ENCODE results near the gene SLC35A1.
A peak's percentile ranks its signal among the peaks of the same experiment; 100 is the strongest.
"Not testable (repeated sequence)": the region's sequence is repeated elsewhere in the genome, so short reads cannot be mapped to it uniquely, and the experiment has no call there.

The SLC35A1 gene, protein sequence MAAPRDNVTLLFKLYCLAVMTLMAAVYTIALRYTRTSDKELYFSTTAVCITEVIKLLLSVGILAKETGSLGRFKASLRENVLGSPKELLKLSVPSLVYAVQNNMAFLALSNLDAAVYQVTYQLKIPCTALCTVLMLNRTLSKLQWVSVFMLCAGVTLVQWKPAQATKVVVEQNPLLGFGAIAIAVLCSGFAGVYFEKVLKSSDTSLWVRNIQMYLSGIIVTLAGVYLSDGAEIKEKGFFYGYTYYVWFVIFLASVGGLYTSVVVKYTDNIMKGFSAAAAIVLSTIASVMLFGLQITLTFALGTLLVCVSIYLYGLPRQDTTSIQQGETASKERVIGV

DNA sequence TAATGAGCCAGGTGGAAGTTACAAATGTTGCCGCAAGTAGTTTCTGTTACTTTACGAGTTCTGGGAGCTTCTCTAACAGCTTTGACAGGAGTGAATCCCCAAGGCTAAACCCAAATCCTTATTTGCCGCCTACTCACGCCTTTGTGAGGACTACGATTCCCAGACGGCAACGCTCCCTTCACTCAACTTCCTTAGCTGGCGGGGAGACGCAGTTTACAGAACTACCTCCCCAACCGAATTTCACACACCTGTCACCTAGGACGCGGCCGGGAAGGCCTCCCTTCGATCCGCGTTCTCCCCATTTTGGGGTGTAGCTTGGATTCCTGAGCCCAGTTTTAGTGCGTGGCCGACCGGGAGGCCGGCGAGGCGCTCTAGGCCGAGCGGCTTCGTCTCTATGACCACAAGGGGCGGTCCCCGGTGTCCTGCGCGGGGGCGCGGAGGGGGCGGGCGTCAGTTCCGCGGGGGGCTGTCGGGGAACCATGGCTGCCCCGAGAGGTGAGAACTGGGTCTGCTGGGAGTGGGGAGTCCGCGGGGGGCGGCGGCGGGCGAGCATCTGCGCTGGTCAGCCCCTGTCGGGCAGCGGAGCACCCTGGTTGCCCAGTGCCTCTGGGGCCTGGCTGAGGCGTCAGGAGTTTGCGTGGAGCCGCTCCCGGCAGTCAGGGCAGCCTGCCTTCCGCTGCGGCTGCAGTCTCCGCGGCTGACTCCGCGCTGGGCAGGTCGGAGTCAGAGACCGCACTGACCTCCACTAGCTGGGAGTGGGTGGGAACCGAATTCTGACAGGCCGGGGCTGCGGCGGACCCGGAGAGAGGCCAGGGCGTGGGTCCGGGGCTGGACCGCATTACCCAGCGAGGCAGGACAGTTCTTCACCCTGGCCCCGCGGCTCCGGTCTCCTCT lies at the start of gene SLC35A1:
Gene SLC35A1, plus strand, starts transcription at position 450 of the 894 bp plus-strand sequence. Its CDS starts 30 bp downstream, at position 480.
- DNase-seq (ENCODE audit: low spot score): peak; percentile 95

DNA sequence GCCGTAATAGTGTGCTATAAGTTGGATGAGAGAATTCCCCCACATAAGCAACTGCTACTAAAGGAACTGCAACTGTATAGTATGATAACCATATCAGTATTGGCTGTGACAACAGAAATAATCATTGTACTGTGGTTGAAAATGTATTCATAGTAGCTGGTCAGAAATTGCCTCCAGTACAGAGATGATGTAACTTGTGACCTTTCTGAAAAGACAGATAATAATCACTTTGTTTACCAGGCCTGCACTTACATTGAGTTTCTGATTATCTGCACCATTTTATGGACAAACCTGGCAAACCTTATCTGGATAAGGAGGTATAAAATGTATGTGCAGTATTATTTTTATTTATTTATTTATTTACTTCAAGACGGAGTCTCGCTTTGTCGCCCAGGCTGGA lies 46.0 kb upstream of the SLC35A1 start:
- DNase-seq (ENCODE audit: low spot score): no peak

DNA sequence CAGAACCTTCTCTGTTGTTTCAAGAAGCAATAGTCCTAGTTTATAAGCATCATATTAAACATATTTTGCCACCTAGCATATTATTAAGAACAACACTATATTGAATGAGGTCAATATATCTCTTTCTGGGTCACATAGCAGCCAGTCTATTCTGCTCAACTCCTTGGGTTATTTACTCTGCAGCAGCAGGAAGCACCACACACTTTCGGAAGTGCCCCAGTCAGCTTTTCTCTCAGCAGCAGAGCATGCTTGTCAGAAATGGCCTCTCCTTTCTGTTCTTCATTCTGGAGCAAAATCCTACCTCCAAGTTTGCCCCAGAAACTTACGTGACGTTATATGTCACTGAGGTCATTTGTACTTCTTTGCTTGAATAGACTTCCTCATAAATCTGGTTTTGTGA lies 42.3 kb upstream of the SLC35A1 start:
- no peak for DNase-seq (ENCODE audit: low spot score)

DNA sequence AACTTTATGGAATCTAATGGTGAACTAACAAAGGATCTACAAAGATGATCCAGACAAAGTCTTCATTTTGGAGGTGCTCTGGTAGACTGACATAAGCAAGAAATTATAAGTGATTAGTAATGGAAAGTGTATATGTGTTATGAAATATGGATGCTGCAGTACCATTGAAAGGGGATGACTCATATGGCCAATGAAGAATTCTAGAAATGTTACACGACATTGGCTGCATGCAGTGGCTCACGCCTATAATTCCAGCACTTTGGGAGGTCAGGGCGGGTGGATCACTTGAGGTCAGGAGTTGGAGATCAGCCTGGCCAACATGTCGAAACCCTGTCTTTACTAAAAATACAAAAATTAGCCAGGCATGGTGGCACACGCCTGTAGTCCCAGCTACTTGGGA lies 41.5 kb upstream of the SLC35A1 start:
- DNase-seq (ENCODE audit: low spot score): no peak

DNA sequence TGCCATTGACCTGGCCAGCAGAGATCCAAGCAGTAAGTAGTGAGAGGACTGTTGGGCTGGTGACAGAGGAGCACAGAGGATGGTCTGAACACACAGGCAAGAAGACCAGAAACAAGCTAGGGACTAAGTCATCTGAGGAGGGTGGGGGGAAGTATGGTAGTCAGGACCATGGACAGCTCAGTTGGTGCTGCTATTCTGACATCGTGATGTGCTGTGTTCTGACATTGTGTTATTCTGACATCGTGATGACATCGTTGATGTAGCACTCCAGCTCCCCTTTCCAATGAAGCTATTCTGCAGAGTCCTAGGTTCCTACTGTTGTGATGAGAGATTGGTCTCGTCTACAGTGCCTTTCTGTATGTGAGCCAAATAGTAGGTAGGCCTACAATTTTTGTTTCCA lies 36.3 kb upstream of the SLC35A1 start:
- peak; percentile 12 for DNase-seq (ENCODE audit: low spot score)

DNA sequence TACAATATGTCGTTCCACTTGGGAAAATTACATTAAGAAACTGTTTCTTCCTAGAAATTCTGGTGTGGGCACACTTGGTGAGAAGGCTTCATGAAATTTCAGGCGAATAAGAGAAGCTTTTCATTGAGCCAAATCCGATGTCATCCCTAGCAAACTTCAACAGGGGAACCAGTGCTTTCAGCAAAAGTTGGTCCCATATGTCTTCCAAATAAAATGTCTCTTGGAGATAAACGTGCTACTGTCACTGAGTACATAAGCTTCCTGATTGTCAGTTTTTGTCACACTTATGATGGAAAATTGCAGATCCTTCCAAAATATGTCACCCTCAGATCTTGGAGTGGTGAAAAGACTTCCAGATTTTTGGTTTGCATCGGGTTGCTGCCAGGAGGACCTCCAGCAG lies 31.1 kb upstream of the SLC35A1 start:
- DNase-seq (ENCODE audit: low spot score): no peak

DNA sequence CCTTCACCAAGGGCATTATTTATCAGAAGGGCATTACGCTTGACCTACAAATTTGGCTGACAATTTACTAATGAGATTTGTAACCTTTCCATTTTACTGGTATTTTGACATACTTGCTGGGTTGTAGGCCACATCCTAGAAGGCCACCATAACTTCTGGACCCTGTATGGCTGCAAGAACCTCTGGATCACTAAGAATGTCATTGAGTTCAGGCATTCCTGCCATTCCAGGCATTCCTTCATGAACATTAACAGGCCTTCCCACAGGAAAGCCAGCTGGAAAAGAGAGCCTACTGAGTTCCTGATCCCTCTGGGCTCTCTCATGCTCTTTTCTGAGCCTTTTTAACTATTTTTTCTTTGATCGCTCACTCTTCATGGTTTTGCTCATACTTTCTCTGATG lies 28.4 kb upstream of the SLC35A1 start:
- DNase-seq (ENCODE audit: low spot score): no peak

DNA sequence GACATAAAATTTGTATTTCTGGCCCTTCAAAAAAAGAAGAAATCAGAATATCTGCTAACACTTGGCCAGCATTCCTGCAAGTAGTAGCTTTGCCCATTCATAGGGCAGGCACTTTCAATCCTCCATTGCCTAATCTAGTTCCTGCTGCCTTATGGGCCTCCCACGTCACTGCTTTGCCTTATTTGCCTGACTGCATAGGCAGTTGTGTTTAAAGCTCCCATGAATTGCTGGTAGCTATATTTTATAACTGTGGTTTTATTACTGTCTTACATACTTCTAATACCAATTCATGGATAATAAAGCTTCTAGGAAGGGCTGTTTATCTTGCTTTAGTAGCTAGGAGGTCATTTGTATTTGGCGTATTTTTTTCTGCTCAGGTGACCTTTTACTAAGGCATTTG lies 7.7 kb upstream of the SLC35A1 start:
- DNase-seq (ENCODE audit: low spot score): no peak

DNA sequence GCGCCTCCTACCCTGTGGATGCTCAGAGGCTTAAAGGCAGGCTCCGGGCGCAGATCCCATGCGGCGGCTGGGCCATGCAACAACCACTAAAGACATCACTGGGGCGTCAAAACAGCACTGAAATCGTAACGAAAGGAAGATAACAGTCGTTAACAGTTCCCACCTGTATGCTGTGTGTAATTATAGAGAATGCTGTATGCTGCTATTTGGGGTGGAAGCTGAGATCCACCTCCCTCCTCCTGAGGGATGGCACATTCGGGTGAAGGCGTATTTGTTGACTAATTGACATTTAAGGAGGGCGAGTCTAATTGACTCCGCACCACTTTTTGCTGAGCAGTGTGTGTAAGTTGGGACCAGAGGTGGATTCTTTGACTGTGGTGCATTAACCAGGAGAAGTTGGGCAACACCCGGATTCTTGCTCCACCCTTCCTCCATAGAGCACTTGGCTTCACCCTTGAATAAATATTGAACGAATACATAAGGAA lies 687 bp downstream of the SLC35A1 start:
- peak; percentile 86 for DNase-seq (ENCODE audit: low spot score)

DNA sequence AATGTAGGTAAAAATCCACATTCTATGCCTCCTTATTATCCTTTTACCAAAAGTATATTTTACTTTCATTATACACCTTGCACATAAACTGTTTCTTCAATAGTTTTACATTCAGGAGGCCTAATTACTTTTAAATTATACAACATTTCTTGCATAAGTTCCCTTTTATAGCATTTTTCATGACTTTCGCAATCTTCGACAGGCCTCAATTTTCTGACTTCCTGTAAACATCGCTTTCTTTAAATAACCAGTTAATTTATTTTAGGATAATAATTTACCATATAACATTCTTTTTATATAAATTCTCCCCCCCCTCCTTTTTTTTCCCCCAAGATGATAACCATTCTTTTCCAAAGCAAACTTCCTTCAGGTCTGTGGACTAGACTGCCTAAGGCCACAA lies 9.2 kb downstream of the SLC35A1 start:
- no peak for DNase-seq (ENCODE audit: low spot score)

DNA sequence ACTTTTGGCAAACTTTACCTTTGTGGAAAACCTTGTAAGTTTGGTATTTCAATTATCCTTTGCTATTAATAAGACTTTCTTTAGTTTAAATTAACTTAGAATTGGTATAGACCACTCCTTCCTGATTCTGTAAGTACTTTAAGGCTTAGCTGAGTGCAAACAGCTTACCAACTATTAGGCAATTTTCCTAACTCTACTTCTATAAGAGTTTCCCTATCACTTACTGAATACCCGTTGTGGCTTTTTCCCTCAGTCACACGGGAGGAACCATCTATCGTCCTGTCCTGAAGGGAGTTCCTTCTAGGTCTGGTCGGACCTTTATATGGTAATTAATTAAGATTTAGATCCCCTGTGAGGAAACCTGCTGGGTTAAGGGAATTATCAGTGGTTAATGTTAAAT lies 9.6 kb downstream of the SLC35A1 start:
- no peak for DNase-seq (ENCODE audit: low spot score)

DNA sequence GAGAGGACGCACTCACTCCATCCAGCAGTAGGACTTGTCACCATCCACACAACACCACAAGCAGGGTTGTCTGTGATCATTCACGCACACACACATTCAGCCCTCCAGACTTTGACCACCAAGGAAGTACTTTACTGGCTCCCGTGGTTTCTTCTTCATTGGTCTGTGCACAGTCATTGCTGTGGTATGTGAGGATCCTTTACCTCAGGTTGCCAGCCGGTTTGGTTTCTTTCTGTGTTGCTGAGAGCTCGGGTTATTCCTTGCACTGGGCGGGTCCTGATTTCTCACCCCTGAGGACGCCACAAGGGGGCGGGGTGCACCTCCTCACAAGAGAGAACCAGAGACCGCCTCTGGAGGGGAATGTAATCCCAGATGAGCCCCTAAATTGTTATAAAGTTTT lies 11.2 kb downstream of the SLC35A1 start:
- peak; percentile 54 for DNase-seq (ENCODE audit: low spot score)

DNA sequence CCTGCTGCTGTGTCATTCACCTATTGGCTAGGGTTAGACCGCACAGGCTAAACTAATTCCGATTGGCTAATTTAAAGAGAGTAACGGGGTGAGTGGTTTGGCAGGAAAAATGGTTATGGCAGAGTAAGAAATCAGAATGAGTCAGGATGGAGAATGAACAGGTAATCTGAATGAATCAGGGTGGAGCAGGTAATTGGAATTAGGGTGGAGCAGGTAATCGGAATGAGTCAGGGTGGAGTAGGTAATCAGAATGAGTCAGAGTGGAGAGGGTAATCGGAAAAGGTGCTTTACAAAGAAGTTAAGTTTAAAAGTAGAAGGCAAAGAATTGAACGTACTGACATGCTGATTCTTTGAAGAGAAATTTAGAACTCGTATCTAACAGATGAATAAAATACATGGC lies 11.7 kb downstream of the SLC35A1 start:
- no peak for DNase-seq (ENCODE audit: low spot score)

DNA sequence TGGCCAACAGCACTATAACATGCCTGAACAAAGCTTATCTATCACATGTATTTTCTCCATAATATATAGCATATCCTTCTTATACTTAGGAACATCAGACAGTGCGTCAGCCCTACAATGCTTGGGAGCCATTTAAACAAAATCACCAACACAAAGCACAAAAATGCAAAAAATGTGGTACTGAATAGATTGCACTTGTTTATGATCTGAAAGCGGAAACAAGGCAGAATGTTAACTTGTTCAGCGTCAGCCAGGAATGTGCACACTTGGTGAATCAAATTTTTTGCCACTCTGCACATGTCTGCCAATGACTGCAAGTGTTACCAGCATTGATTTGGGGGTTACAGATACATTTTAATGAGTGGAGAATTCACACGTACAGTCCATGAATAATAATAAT lies 14.8 kb downstream of the SLC35A1 start:
- DNase-seq (ENCODE audit: low spot score): no peak

DNA sequence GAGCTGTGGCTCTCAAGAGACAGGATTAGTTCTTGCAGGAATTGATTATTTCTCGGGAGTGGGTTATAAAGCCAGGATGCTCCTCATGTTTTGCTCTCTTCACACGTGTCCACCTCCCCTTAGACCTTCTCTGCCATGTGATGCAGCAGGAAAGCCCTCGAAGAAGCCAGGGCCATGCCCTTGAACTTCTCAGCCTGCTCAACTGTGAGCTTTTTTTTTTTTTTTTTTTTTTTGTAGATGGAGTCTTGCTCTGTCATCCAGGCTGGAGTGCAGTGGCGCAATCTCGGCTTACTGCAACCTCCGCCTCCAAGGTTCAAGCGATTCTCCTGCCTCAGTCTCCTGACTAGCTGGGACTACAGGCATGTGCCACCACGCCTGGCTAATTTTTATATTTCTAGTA lies 16.6 kb downstream of the SLC35A1 start:
- DNase-seq (ENCODE audit: low spot score): not testable (repeated sequence)

DNA sequence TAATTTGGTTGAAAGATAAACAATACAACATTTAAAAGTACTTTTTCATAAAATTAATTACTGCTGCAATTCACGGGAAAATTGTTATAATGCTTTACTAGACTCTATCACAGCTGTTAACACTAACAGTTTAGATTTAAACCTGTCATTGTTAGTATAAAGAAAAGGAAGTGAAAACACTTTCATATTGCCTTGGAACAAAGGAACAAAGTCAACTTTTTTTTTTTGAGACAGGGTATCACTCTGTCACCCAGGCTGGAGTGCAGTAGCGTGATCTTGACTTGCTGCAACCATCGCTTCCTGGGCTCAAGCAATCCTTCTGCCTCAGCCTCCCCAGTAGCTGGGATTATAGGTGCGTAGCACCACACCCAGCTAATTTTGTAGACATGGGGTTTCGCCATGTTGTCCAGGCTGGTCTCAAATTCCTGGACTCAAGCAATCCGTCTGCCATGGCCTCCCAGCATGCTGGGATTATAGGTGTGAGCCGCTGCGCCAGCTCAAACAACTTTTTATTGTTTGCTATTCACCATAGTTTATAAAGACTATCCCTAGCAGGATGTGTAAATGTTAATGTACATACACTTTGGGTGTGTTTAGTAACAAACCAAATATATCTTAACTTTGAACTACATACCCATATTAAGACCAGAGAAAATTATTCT lies 22.1 kb downstream of the SLC35A1 start:
- no peak for DNase-seq (ENCODE audit: low spot score)

DNA sequence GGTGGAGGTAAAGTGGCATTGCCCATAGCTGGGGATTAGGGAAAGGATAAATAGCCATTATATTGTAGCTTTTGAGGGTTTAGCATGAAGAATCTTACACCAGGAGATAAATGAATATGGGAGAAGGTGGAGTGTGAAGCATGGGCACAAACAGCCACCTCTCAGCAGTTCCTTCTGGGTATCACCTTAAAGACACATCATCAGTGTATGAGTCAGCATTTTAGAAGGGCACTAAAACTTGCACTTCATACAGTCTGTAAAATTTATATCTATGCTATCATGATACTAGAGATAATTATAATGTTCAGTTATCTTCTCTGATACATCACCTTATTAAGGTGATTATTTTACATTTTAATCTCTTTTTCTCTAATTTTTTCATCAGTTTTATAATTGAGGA lies 25.3 kb downstream of the SLC35A1 start:
- DNase-seq (ENCODE audit: low spot score): no peak

DNA sequence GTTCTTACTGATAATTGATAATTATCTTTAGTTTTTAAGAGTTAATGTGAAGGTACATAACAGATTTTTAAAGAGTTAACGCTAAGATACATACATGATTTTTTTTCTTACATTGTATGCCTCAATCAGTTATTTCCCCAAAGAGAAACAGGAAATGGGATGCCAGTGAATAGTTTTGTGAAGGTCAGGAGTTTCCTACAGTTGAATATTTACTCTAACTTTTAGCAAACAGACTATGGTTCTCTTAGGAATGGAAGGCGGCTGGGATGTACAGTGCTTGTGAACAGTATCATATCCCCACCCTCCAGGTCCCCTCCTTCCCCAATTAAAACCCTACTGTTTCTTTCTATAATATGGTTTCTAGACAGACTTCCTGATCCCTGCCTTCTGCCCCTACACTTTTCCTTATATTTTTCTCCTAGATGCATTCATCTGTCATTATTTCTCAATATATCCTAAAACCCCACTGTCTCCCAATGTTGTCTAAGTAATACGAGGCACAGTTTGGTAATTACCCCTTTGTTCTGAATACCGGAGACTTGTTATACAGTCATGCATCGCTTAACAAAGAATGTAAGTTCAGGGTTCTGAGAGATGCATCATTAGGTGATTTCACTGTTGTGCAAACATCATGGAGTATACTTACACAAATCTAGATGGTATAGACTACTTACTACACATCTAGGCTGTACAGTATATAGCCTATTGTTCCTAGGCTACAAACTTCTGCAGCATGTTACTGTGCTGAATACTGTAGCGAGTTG lies 29.2 kb downstream of the SLC35A1 start:
- DNase-seq (ENCODE audit: low spot score): no peak

DNA sequence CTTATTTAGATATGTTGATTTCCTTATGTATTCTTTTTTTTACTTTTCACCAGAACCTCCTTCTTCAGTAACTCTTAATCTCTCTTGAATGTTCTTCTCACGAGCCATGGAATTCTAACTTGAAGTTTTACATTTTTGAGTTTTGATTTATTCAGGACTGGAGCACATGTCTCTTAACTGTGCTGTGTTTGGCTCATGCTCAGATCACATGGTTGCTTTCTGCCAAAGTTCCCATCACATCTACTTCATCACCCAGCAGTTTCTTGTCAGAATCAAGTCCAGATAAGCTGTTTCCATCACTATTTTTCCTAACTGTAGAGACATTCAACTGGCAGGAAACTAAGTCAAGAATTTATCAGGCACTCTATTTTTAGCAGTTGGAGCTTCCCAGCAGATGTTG lies 31.7 kb downstream of the SLC35A1 start:
- DNase-seq (ENCODE audit: low spot score): no peak

DNA sequence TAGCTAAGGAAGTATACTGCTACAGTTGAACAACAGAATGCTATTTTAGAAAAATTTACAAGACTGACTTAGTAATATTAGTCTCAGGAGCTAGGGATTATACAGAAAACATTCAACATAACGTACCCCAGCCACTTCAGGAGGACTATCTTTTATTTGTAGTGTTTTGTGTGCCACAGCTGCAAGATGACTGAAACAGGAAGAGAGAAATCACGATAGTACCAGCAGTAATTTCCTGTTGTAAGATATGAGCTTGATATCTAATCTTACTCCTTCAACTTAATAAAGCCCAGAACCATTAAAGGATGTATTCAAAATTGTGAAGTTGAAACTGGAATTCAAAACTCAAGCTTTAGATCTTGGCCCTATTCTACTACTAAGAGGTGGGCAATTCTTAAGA lies 42.1 kb downstream of the SLC35A1 start:
- no peak for DNase-seq (ENCODE audit: low spot score)

DNA sequence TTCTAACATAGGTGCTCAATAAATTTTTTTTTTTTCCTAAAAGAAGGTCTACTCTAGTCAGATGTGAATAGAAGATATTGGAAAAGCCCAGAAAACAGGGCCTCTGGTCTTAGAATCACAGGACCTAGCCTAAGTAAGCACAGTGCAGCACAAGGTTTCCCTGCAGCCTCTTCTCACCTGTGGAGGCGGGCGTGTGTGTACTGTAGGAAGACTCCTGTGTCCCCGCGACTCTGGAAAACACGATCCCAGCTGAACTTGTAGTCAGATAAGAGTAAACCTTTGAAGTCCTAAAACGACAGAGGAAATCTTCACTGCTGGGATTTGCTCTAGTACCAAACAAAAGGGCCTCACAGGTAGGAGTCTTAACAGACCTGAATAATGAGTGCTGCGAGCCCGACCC lies 45.7 kb downstream of the SLC35A1 start:
- no peak for DNase-seq (ENCODE audit: low spot score)

DNA sequence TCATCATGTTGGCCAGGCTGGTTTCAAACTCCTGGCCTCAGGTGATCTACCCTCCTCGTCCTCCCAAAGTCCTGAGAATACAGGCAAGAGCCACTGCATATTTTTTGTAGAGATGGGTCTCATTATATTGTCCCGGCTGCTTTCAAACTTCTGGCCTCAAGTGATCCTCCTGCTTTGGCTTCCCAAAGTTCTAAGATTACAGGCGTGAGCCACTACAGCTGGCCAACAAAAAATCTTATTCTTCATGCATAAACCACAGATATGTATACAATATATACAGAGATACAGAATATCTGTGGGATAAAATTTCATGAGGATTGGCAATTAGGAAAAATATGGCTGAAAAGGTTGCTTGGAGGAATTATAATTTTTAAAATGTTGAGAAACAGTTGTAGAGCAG lies 49.9 kb downstream of the SLC35A1 start:
- DNase-seq (ENCODE audit: low spot score): no peak

Measured in D341Med (cell line).